Epithelial cell of proximal tubule (primary cell): ENCODE data around the gene MRPS6. TPM values are rescaled to one million over a fixed set of nuclear protein-coding genes. Genes with fewer than 3 reads are reported as not detected.
A peak's percentile ranks its signal among the peaks of the same experiment; 100 is the strongest.

Experiments used
- DNase-seq: peaks from one replicate; pipeline ENCODE4 v3.0.0-alpha.2; 2011; ENCODE audit warnings: low read depth
- H3K4me3 ChIP-seq: 2 replicates; pipeline ENCODE4 v1.5.1; 2011; ENCODE audit warnings: low read depth, mild to moderate bottlenecking, low read length
- CTCF ChIP-seq: conservative IDR thresholded peaks from 2 replicates; pipeline ENCODE4 v1.5.1; 2012; ENCODE audit warnings: low read depth, mild to moderate bottlenecking, low read length
- total RNA-seq: library from RNA; depleted of rRNA; stranded (reverse); fragments of >200 nt; gene quantifications from 2 replicates; pipeline ENCODE4 v1.2.3, GENCODE V29; 2015

Gene MRPS6
- 48.3 and 48.9 TPM in 2 replicates for total RNA-seq

DNA sequence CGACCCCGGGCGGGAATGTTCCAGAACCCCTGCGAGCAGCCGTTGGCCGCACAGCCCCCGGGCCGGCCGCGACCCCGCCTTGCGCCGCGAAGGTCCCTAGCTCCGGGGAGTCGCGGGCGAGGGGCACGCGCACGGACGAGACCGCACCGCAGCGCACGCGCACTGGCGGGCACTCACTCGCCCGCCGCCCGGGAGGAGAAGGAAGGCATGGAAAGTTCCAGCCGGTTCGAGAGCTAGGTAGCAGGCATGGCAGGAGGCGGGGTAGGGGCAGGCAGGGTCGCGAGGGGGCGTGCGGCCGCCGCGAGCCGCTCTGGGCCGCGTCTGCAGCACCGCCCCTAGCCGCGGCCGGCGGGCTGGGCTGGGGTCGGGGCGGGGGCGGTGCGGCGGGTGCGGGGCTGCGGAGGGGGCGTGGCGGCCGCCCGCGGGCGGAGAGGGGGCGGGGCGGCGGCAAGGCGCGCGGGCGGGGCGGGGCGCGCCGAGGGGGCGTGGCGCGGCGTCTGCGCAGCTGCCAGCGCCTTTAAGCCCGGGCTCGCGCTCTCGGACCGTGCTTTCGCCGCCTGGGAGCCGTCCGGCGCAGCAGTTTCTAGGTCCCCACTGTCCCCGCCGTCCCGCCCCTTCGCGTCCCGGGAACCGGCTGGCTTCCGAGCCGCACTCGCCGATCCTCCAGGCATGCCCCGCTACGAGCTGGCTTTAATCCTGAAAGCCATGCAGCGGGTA lies at the start of gene MRPS6, which contains the start of gene SLC5A3:
MRPS6 (plus strand) TSS at position 547 of the 717 bp plus-strand sequence; CDS start at position 670, 123 bp downstream.
SLC5A3 (plus strand) TSS at position 547 of the 717 bp plus-strand sequence. CDS start 21,621 bp downstream, outside the sequence.
- no peak for TF ChIP-seq CTCF
- no peak for DNase-seq
- H3K4me3 ChIP-seq: peak within 1 kb of the TSS; percentile 89

GRCh38 chr21:34023691-34024373 lies 49.5 kb upstream of the MRPS6 start:
- H3K4me3 ChIP-seq: no peak overlapping the region
- no peak for DNase-seq
- no peak for TF ChIP-seq CTCF

- TF ChIP-seq CTCF: no peak
- DNase-seq: no peak
These were observed 49.0 kb upstream of the MRPS6 start for GRCh38 chr21:34024374-34024693.

GRCh38 chr21:34027721-34028461 lies 45.5 kb upstream of the MRPS6 start:
- DNase-seq: no peak
- no peak for TF ChIP-seq CTCF
- H3K4me3 ChIP-seq: no peak overlapping the region

More at GRCh38 chr21:34024374-34024693, 49.0 kb upstream of the MRPS6 start:
- no peak overlapping the region for H3K4me3 ChIP-seq

- no peak for DNase-seq
- no peak overlapping the region for H3K4me3 ChIP-seq
- TF ChIP-seq CTCF: no peak
These were observed 43.4 kb upstream of the MRPS6 start for GRCh38 chr21:34029743-34030528.

- H3K4me3 ChIP-seq: no peak overlapping the region
- DNase-seq: no peak
- no peak for TF ChIP-seq CTCF
These were observed 41.5 kb upstream of the MRPS6 start for GRCh38 chr21:34031835-34032370.
